Astrocyte (in vitro differentiated cells and primary cell): ENCODE measurements around the gene SNRPD2. TPM values are rescaled to one million over a fixed set of nuclear protein-coding genes. Genes with fewer than 3 reads are reported as not detected.
A peak's percentile ranks its signal among the peaks of the same experiment; 100 is the strongest.

Experiments used
- DNase-seq: peaks from one replicate; pipeline ENCODE4 v3.0.0-alpha.2; 2010; ENCODE audit warnings: low read depth
- FAIRE-seq: peaks from 2 replicates; lab custom pipeline; 2011; peaks lifted over from hg19 to GRCh38; lab: Jason Lieb, UNC
- H2AFZ ChIP-seq: 2 replicates; pipeline ENCODE4 v1.6.0; 2012; ENCODE audit warnings: low read depth, low read length, inconsistent platforms
- H3K27ac ChIP-seq: 2 replicates; pipeline ENCODE4 v1.5.1; 2011; ENCODE audit warnings: low read depth, low read length, inconsistent platforms
- H3K27me3 ChIP-seq: 2 replicates; pipeline ENCODE4 v1.6.0; 2011; ENCODE audit warnings: low read length, inconsistent platforms; ENCODE audit not compliant: insufficient read depth
- H3K36me3 ChIP-seq: 2 replicates; pipeline ENCODE4 v1.5.1; 2011; ENCODE audit warnings: low read length, inconsistent platforms; ENCODE audit not compliant: insufficient read depth
- H3K4me1 ChIP-seq: 2 replicates; pipeline ENCODE4 v1.5.1; 2011; ENCODE audit warnings: low read length, inconsistent platforms; ENCODE audit not compliant: insufficient read depth
- H3K4me2 ChIP-seq: 2 replicates; pipeline ENCODE4 v1.6.0; 2012; ENCODE audit warnings: low read length, inconsistent platforms
- H3K4me3 ChIP-seq: 2 replicates; pipeline ENCODE4 v1.5.1; 2011; ENCODE audit warnings: low read depth, mild to moderate bottlenecking, low read length, inconsistent platforms; ENCODE audit not compliant: insufficient read depth
- H3K79me2 ChIP-seq: 2 replicates; pipeline ENCODE4 v1.6.0; 2012; ENCODE audit warnings: mild to moderate bottlenecking, low read length, inconsistent platforms; ENCODE audit not compliant: insufficient read depth
- H3K9ac ChIP-seq: 2 replicates; pipeline ENCODE4 v1.6.0; 2012; ENCODE audit warnings: mild to moderate bottlenecking, low read length, inconsistent platforms
- H3K9me3 ChIP-seq: 2 replicates; pipeline ENCODE4 v1.5.1; 2012; ENCODE audit warnings: low read depth, mild to moderate bottlenecking, low read length, inconsistent platforms; ENCODE audit not compliant: insufficient read depth
- H4K20me1 ChIP-seq: 2 replicates; pipeline ENCODE4 v1.6.0; 2012; ENCODE audit warnings: low read length, inconsistent platforms; ENCODE audit not compliant: insufficient read depth
- H3K27ac Mint-ChIP-seq: one replicate; pipeline ENCODE4 v1.8.0; 2021; ENCODE audit warnings: mild to moderate bottlenecking, mixed read lengths; ENCODE audit not compliant: unreplicated experiment
- H3K27me3 Mint-ChIP-seq: one replicate; pipeline ENCODE4 v1.8.0; 2021; ENCODE audit warnings: low read depth, mixed read lengths; ENCODE audit not compliant: unreplicated experiment
- H3K36me3 Mint-ChIP-seq: one replicate; pipeline ENCODE4 v1.8.0; 2021; ENCODE audit warnings: low read depth, mixed read lengths; ENCODE audit not compliant: unreplicated experiment
- H3K4me1 Mint-ChIP-seq: one replicate; pipeline ENCODE4 v1.8.0; 2021; ENCODE audit warnings: low read depth, mixed read lengths; ENCODE audit not compliant: unreplicated experiment
- H3K4me3 Mint-ChIP-seq: one replicate; pipeline ENCODE4 v1.8.0; 2021; ENCODE audit warnings: mild to moderate bottlenecking, moderate library complexity, mixed read lengths; ENCODE audit not compliant: unreplicated experiment
- H3K9me3 Mint-ChIP-seq: one replicate; pipeline ENCODE4 v1.8.0; 2021; ENCODE audit warnings: mild to moderate bottlenecking, mixed read lengths; ENCODE audit not compliant: unreplicated experiment
- EZH2 ChIP-seq: IDR thresholded peaks from 2 replicates; pipeline ENCODE4 v1.6.1; 2012; ENCODE audit warnings: mild to moderate bottlenecking, low read length, inconsistent platforms; ENCODE audit not compliant: insufficient read depth
- total RNA-seq: library from RNA; stranded (reverse); gene quantifications from 2 replicates; pipeline ENCODE4 v1.2.1, GENCODE V29; 2021
- TF ChIP-seq, protein P1 (sequence below): IDR thresholded peaks from 2 replicates; pipeline ENCODE4 v1.5.1; 2011; ENCODE audit warnings: low read depth, mild to moderate bottlenecking, inconsistent platforms, low read length, moderate library complexity; ENCODE audit not compliant: insufficient read depth

The SNRPD2 gene
- total RNA-seq, 1 donor from 2014 or later, result 459 TPM

DNA sequence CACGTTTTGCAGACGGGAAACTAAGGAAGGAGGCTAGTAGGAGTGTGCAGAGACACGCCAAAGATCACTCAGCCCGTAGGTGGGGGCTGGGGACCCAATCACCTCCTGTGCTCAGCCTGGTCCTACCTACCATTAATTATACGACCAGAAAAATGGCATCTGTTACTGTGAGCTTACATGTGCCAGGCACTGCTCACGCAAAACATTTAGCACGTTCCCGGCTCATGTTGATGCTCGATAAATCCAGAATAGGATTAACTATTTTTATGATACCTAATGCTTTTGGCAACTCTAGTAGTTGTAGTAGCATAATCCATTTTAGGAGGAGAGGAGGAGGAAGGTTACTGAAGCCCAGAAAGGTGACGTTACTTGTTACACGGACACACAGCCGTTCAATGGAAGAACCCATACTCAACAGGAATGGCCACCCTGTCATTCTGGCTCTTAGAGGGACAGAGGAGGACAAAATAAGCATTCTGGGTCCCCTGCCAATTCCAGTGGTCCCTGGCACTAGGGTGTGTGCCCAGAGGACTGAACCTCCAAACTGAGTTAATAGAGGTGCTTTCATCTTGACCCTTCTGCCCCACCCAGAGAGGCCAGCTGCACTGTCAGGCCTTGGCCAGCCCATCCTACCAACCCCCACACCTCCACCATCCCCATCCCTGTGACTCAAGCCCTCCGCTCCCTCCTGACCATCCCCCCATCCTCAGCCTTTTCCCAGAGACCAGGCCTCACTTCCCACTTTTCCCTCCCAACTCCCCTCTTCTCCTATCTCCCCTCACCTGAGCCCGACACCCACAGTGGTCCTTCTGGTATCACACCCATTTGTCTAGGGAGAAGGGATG, 47.6 kb downstream of the SNRPD2 start:
- H2AFZ ChIP-seq, result no peak overlapping the region
- no peak overlapping the region for H3K4me2 ChIP-seq
- FAIRE-seq, result no peak
- peak overlapping the region; percentile 86 for H3K4me3 Mint-ChIP-seq
- no peaks in the 10 kb centered on the region for H3K9me3 ChIP-seq
- H3K4me1 ChIP-seq, result peaks cover 31% of the 10 kb centered on the region
- H3K36me3 Mint-ChIP-seq, result peaks cover 4% of the 10 kb centered on the region
- no peak for DNase-seq
- H4K20me1 ChIP-seq, result no peaks in the 10 kb centered on the region
- H3K9me3 Mint-ChIP-seq, result peaks cover 2% of the 10 kb centered on the region
- H3K27ac ChIP-seq, result no peak overlapping the region
- no peak overlapping the region for H3K9ac ChIP-seq
- no peaks in the 10 kb centered on the region for H3K79me2 ChIP-seq
- no peak overlapping the region for H3K27ac Mint-ChIP-seq
- no peaks in the 10 kb centered on the region for H3K36me3 ChIP-seq
- H3K4me1 Mint-ChIP-seq, result peaks cover 12% of the 10 kb centered on the region
- no peaks in the 10 kb centered on the region for H3K27me3 Mint-ChIP-seq
- H3K4me3 ChIP-seq, result no peak overlapping the region
- H3K27me3 ChIP-seq, result no peaks in the 10 kb centered on the region
- no peak for TF ChIP-seq EZH2
- TF ChIP-seq, protein P1, sequence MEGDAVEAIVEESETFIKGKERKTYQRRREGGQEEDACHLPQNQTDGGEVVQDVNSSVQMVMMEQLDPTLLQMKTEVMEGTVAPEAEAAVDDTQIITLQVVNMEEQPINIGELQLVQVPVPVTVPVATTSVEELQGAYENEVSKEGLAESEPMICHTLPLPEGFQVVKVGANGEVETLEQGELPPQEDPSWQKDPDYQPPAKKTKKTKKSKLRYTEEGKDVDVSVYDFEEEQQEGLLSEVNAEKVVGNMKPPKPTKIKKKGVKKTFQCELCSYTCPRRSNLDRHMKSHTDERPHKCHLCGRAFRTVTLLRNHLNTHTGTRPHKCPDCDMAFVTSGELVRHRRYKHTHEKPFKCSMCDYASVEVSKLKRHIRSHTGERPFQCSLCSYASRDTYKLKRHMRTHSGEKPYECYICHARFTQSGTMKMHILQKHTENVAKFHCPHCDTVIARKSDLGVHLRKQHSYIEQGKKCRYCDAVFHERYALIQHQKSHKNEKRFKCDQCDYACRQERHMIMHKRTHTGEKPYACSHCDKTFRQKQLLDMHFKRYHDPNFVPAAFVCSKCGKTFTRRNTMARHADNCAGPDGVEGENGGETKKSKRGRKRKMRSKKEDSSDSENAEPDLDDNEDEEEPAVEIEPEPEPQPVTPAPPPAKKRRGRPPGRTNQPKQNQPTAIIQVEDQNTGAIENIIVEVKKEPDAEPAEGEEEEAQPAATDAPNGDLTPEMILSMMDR, result no peak

DNA sequence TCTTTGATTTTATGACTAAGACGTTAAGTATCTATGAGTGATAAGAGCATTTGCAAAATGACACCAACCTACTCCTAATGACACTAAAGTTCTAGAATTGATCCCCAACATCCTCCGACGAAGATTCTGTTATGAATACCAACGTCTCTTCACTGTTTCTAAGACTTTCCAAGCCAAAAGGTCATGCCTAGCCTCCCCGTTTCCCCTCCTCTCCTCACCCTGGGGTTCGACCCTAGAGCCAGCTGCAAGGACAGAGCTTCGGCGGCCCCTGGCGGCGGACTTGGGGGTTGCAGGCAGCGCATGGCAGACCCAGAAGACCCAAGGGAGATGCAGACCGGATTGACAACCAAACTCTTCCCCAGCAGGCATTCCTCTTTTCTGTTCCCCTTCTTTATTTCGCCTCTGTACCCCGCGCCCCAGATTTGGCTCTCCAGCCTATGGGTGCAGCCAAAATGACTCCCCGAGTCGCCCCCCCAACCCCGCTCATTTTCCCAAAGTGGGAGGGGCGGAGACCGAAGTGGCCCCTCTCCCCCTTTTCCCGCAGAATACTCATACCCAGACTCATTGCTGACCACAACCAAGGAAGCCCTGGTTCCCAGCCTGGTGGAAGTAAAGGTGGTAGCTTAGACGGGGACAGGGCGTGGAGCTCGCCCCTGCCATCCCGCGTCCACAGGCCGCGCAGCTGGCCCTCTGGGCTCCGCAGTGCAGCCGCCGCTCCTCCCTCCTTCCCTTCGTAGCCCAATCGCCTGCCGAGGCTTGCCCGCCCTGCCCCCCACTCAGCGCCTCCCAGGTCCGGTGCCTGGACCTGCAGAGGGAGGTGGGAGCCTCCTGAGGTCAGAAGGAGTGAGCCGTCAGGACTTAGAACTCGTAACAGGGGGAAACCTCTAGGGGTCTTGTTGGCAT, 48.5 kb downstream of the SNRPD2 start:
- H3K27ac Mint-ChIP-seq, result peak overlapping the region; percentile 31
- no peak for TF ChIP-seq EZH2
- TF ChIP-seq, protein P1, result peak; percentile 91
- Histone ChIP-seq H3K36me3 (no peaks in the 10 kb centered on the region), H3K9ac (no peak overlapping the region), H3K9me3 (no peaks in the 10 kb centered on the region), H3K4me1 (peaks cover 38% of the 10 kb centered on the region), H3K27ac (no peak overlapping the region), H3K4me2 (peak overlapping the region; percentile 52), H3K79me2 (peaks cover 3% of the 10 kb centered on the region), H4K20me1 (no peaks in the 10 kb centered on the region), H3K4me3 (no peak overlapping the region), H2AFZ (peak overlapping the region; percentile 21), H3K27me3 (no peaks in the 10 kb centered on the region)
- peak overlapping the region; percentile 86 for H3K4me3 Mint-ChIP-seq
- peaks cover 4% of the 10 kb centered on the region for H3K36me3 Mint-ChIP-seq
- no peaks in the 10 kb centered on the region for H3K27me3 Mint-ChIP-seq
- H3K9me3 Mint-ChIP-seq, result peaks cover 2% of the 10 kb centered on the region
- DNase-seq (peak; percentile 53), FAIRE-seq (no peak)
- peaks cover 15% of the 10 kb centered on the region for H3K4me1 Mint-ChIP-seq
